Measurements from ENCODE around the gene C17orf50. TPM values are rescaled to one million over a fixed set of nuclear protein-coding genes. Genes with fewer than 3 reads are reported as not detected.
A peak's percentile ranks its signal among the peaks of the same experiment; 100 is the strongest.
"Not testable (repeated sequence)": the region's sequence is repeated elsewhere in the genome, so short reads cannot be mapped to it uniquely, and the experiment has no call there.

C17orf50 gene
- total and polyA plus RNA-seq, 11 donors = 0.19 TPM; not detected in 10

DNA sequence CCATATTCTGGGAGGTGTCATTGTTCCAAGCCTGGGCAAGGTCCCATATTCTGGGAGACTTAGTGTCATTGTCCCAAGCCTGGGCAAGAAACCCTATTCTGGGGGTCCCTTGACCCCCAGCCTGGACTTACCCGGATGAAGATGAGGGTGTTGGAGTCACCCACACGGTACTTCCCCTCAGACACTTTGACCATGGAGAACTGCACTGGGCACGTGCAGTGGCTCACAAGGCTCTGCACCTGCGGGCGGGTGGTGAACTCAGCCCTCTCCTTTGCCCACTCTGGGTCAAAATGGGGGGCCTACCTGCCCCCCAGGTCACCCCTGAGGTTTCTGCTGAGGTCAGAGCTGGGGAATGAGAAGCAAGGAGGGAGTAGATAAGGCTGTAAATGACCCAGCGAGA lies 11.7 kb upstream of the C17orf50 start:
- intact Hi-C loops (cut with DNase I) = loop anchor here in 8 of 10 donors (2.0 to 10.0 kb wide), 10 partner anchors 84 to 584 kb away; no protein-coding TSS in a partner anchor
- no peak for DNase-seq
- H3K27me3 ChIP-seq = peaks cover 0 to 37% (median 20%) of the 10 kb centered on the region in 9 donors

DNA sequence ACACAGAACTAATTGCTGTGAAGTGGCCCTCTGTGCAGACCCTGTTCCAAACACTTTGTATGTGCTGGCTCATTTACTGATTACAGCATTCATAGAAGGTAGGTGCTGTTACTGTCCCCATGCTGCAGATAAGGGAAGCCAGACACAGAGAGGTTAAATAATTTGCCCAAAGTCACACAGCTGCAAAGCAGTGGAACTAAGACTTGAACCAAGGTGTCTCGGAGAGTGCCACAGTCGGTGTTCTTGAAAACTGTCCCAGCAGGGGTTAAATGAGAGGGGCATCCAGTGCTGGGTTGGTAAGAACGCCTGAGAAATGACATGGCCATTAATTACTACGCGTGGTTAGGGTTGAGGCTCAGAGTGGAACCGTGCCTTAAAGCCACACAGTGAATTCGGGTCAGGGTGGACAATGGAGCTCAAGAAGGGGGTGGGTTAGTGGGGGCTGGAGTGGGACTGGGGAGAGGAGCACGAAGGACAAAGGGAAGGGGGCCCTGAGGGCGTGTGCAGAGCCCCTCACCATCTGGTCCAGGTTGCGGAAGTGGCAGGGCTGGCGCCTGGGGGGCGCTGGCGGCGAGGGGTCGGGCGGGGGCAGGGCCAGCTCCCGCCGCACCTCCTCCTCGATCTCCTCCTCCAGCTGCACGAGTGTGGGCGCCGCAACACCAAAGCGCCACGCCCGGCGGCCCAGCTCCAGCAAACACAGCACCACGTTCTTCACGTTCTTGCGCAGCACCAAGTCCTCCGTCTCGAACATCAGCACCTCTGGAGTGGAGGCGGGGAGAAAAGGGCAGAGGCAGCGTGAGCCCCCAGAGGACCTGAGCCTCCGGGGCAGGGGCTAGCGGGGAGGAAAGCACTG lies 10.9 kb upstream of the C17orf50 start:
- Histone ChIP-seq H3K4me3 (peak overlapping the region in 1 of 12 donors; percentile 16), H3K27ac (no peak overlapping the region), H3K36me3 (no peaks in the 10 kb centered on the region), H3K4me1 (peaks cover 0 to 16% (median 5%) of the 10 kb centered on the region in 12 donors), H3K27me3 (peaks cover 0 to 37% (median 20%) of the 10 kb centered on the region in 9 donors), H3K9me3 (no peaks in the 10 kb centered on the region)
- intact Hi-C loops (cut with DNase I) = loop anchor here in 8 of 10 donors (2.0 to 10.0 kb wide), 10 partner anchors 85 to 585 kb away; no protein-coding TSS in a partner anchor
- DNase-seq (no peak), ATAC-seq (no peak)
- TF ChIP-seq POLR2A (IDR thresholded peaks at IDR 0.05) = no peak
- TF ChIP-seq, protein P1, sequence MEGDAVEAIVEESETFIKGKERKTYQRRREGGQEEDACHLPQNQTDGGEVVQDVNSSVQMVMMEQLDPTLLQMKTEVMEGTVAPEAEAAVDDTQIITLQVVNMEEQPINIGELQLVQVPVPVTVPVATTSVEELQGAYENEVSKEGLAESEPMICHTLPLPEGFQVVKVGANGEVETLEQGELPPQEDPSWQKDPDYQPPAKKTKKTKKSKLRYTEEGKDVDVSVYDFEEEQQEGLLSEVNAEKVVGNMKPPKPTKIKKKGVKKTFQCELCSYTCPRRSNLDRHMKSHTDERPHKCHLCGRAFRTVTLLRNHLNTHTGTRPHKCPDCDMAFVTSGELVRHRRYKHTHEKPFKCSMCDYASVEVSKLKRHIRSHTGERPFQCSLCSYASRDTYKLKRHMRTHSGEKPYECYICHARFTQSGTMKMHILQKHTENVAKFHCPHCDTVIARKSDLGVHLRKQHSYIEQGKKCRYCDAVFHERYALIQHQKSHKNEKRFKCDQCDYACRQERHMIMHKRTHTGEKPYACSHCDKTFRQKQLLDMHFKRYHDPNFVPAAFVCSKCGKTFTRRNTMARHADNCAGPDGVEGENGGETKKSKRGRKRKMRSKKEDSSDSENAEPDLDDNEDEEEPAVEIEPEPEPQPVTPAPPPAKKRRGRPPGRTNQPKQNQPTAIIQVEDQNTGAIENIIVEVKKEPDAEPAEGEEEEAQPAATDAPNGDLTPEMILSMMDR (IDR thresholded peaks at IDR 0.05) = no peak
- WGBS, 4 donors = 7 to 15% (median 9%) methylated on average over 23 to 35 of the region's 35 CpGs

More for the DNA sequence above, 11.7 kb upstream of the C17orf50 start:
- Histone ChIP-seq H3K4me1 (peaks cover 0 to 16% (median 5%) of the 10 kb centered on the region in 12 donors), H3K9me3 (no peaks in the 10 kb centered on the region), H3K4me3 (no peak overlapping the region), H3K27ac (no peak overlapping the region), H3K36me3 (no peaks in the 10 kb centered on the region)
- WGBS, 4 donors = 81 to 94% (median 89%) methylated on average over 3 to 6 of the region's 6 CpGs
- no peak for ATAC-seq
- no peak for TF ChIP-seq POLR2A (IDR thresholded peaks at IDR 0.05)
- TF ChIP-seq, protein P1 (IDR thresholded peaks at IDR 0.05) = no peak

DNA sequence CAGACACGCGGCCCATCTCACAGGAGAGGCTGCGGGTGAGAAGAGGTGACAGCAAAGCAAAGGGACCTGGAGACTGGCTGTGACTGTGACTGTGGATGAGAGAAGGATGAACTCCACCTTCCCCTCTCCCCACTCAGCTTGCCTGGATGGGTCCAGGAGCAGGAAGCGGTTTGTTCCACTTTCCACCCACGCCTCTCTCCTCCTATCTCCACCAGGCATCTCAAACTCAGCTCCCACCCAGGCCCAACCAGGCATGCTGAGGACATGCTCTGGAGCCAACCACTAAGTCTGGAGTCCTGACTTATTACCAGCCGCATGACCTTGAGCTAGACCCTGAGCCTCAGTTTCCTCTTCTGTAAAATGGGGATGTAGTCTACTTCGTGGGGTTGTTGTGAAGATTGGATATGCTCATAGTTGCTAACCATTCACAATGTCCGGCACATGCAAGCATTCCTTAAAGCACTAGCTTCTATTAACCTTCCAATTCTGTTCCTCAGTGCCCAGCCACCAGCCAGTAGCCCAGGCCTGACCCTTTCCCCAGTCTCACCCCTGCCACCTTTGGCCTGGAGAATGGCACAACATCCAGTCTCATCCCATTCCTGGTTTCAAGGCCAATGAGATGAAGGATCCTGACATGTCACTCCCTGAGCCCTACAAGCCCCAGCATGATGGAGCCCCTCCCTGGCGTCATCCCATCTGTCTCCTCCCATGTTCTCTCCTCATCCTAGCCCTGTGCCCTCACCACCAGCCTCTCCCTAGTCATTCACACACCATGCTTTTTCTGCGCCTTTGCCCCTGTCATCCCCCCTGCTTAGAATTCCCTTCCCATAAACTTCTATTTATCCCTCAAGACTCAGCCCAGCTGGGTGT lies 9.9 kb upstream of the C17orf50 start:
- intact Hi-C loops (cut with DNase I) = no loop called here
- H3K27me3 ChIP-seq = peaks cover 0 to 37% (median 20%) of the 10 kb centered on the region in 9 donors
- WGBS, 4 donors = 79 to 82% (median 81%) methylated on average over 9 to 10 of the region's 10 CpGs
- ATAC-seq (no peak), DNase-seq (no peak)
- H3K4me1 ChIP-seq = peaks cover 0 to 16% (median 5%) of the 10 kb centered on the region in 12 donors
- H3K4me3 ChIP-seq = no peak overlapping the region
- TF ChIP-seq POLR2A (IDR thresholded peaks at IDR 0.05) = no peak
- TF ChIP-seq, protein P1 (IDR thresholded peaks at IDR 0.05) = no peak
- no peak overlapping the region for H3K27ac ChIP-seq
- no peaks in the 10 kb centered on the region for H3K9me3 ChIP-seq
- H3K36me3 ChIP-seq = no peaks in the 10 kb centered on the region

DNA sequence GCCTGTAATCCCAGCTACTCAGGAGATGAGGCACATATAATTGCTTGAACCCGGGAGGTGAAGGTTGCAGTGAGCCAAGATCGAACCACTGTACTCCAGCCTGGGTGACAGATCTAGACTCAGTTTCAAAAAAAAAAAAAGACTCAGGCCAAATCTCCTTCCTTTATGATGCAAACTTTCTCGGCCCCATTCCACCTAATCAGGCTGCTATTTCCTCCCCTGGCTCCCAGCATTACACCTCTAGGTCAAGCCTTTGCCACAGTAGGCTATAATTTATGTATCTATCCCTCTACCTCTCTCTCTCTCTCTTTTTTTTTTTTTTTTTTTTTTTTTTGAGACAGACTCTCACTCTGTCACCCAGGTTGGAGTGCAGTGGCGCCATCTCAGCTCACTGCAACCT lies 9.1 kb upstream of the C17orf50 start:
- intact Hi-C loops (cut with DNase I); H3K27ac ChIP-seq; H3K4me3 ChIP-seq; ATAC-seq; H3K36me3 ChIP-seq; DNase-seq; H3K9me3 ChIP-seq: not testable (repeated sequence)
- WGBS, 4 donors = 72 to 84% (median 75%) methylated on average over 4 of the region's 4 CpGs
- H3K4me1 ChIP-seq = peaks cover 0 to 16% (median 5%) of the 10 kb centered on the region in 12 donors
- H3K27me3 ChIP-seq = peaks cover 0 to 37% (median 20%) of the 10 kb centered on the region in 9 donors
